SK-N-SH (cell line): ENCODE measurements around the gene BTBD9. TPM values are rescaled to one million over a fixed set of nuclear protein-coding genes. Genes with fewer than 3 reads are reported as not detected.

ENCODE experiments used
- CTCF ChIA-PET: fragments of 300-600, 350-600 bp; formaldehyde crosslinking; extraction: SDS; loops from one replicate; lab custom pipeline; 2021; lab: Yijun Ruan, JAX
- POLR2A ChIA-PET: fragments of 350-600 bp; sonication (Branson Sonifier 250); formaldehyde crosslinking; extraction: SDS; loops from one replicate; lab custom pipeline; 2020; ENCODE audit warnings: antibody characterized with exemption, inconsistent platforms; lab: Yijun Ruan, JAX
- DNase-seq: peaks from one replicate; pipeline ENCODE4 v3.0.0; 2012
- H2AFZ ChIP-seq: fragments of 200-600 bp; sonication (generic); 2 replicates; pipeline ENCODE4 v1.8.1; 2016; ENCODE audit warnings: antibody characterized with exemption, mild to moderate bottlenecking, low read depth
- H3F3A ChIP-seq: fragments of 200-600 bp; sonication (generic); replicated peaks from 2 replicates; pipeline ENCODE3; 2016; ENCODE audit warnings: antibody characterized with exemption, mild to moderate bottlenecking; ENCODE audit not compliant: insufficient read depth
- H3K27ac ChIP-seq, 2 experiments: fragments of 200-500 bp in 1 of 2; fragments of 200-600 bp in 1 of 2; sonication (Bioruptor generic) in 1 of 2; sonication (generic), shearing (Covaris generic) in 1 of 2; 2 replicates each; pipeline versions ENCODE4 v1.5.1 to v1.6.1; 2014 to 2016; ENCODE audit warnings: low read depth in 2 of 2, inconsistent platforms in 1 of 2, low read length in 1 of 2, mild to moderate bottlenecking in 1 of 2, mixed read lengths in 1 of 2
- H3K27me3 ChIP-seq: fragments of 200-600 bp; sonication (generic), shearing (Covaris generic); 2 replicates; pipeline ENCODE4 v1.6.1; 2016; ENCODE audit warnings: mixed run types; ENCODE audit not compliant: insufficient read depth
- H3K36me3 ChIP-seq, 2 experiments: fragments of 200-500 bp in 1 of 2; fragments of 200-600 bp in 1 of 2; sonication (Bioruptor generic) in 1 of 2; sonication (generic) in 1 of 2; replicated peaks in 1 of 2; 2 replicates each; pipeline versions ENCODE3 to v1.5.1; 2014 to 2016; ENCODE audit warnings: low read length in 1 of 2, mild to moderate bottlenecking in 1 of 2; ENCODE audit not compliant: insufficient read depth in 2 of 2, control insufficient read depth in 1 of 2
- H3K4me1 ChIP-seq, 2 experiments: fragments of 200-500 bp in 1 of 2; fragments of 200-600 bp in 1 of 2; sonication (Bioruptor generic) in 1 of 2; sonication (generic), shearing (Covaris generic) in 1 of 2; 2 replicates each; pipeline versions ENCODE4 v1.5.1 to v1.6.1; 2014 to 2016; ENCODE audit warnings: low read depth in 1 of 2, low read length in 1 of 2, mixed run types in 1 of 2; ENCODE audit not compliant: insufficient read depth in 2 of 2, control insufficient read depth in 1 of 2
- H3K4me2 ChIP-seq: fragments of 200-600 bp; sonication (generic), shearing (Covaris generic); 2 replicates; pipeline ENCODE4 v1.6.1; 2017; ENCODE audit warnings: mixed run types
- H3K4me3 ChIP-seq, 2 experiments: fragments of 200-500 bp in 1 of 2; fragments of 200-600 bp in 1 of 2; sonication (Bioruptor generic) in 1 of 2; sonication (generic), shearing (Covaris generic) in 1 of 2; 2 replicates each; pipeline versions ENCODE4 v1.5.1 to v1.8.1; 2014 to 2016; ENCODE audit warnings: low read depth in 2 of 2, inconsistent platforms in 1 of 2, low read length in 1 of 2, mild to moderate bottlenecking in 1 of 2, mixed read lengths in 1 of 2, moderate library complexity in 1 of 2
- H3K79me2 ChIP-seq: fragments of 200-600 bp; sonication (generic); 2 replicates; pipeline ENCODE4 v1.8.1; 2017; ENCODE audit warnings: mild to moderate bottlenecking; ENCODE audit not compliant: insufficient read depth
- H3K9ac ChIP-seq: fragments of 200-600 bp; sonication (generic); 2 replicates; pipeline ENCODE4 v1.6.1; 2017; ENCODE audit warnings: mixed run types
- H3K9me2 ChIP-seq: fragments of 200-600 bp; sonication (generic); 2 replicates; pipeline ENCODE4 v1.6.1; 2017; ENCODE audit warnings: mixed run types
- H3K9me3 ChIP-seq: fragments of 200-600 bp; sonication (generic); 2 replicates; pipeline ENCODE4 v1.6.1; 2017; ENCODE audit warnings: mixed run types, mild to moderate bottlenecking, moderate library complexity
- H4K20me1 ChIP-seq: fragments of 200-600 bp; sonication (generic); 2 replicates; pipeline ENCODE4 v1.6.1; 2017; ENCODE audit warnings: mild to moderate bottlenecking, mixed run types; ENCODE audit not compliant: insufficient read depth
- EP300 ChIP-seq, 2 experiments: IDR thresholded peaks; 2 replicates each; pipeline versions ENCODE4 v1.4.0 to v1.6.1; 2012; ENCODE audit warnings: borderline replicate concordance in 1 of 2, low read depth in 1 of 2, low read length in 1 of 2
- FOXJ3 ChIP-seq: sonication (generic); formaldehyde crosslinking; IDR thresholded peaks from 2 replicates; pipeline ENCODE4 v1.5.1; 2020; ENCODE audit warnings: mild to moderate bottlenecking, missing genetic modification reagents
- GATA2 ChIP-seq: sonication (generic); formaldehyde crosslinking; IDR thresholded peaks from 2 replicates; pipeline ENCODE4 v1.5.0; 2020; ENCODE audit warnings: mild to moderate bottlenecking, missing genetic modification reagents
- JUND ChIP-seq: IDR thresholded peaks from 2 replicates; pipeline ENCODE4 v1.4.0; 2012
- MXI1 ChIP-seq: IDR thresholded peaks from 2 replicates; pipeline ENCODE4 v1.6.1; 2012; ENCODE audit warnings: mild to moderate bottlenecking, low read depth, low read length, improper control_type of control experiment
- NFIC ChIP-seq: IDR thresholded peaks from 2 replicates; pipeline ENCODE4 v1.4.0; 2012; ENCODE audit warnings: borderline replicate concordance
- RCOR1 ChIP-seq: fragments of 150-350 bp; IDR thresholded peaks from 2 replicates; pipeline ENCODE4 v1.6.1; 2017; ENCODE audit warnings: antibody characterized with exemption, low read length
- RXRA ChIP-seq: IDR thresholded peaks from 2 replicates; pipeline ENCODE4 v1.4.0; 2012; ENCODE audit warnings: low read depth, mild to moderate bottlenecking, borderline replicate concordance
- SIN3A ChIP-seq: IDR thresholded peaks from 2 replicates; pipeline ENCODE4 v1.6.1; 2012; ENCODE audit warnings: low read depth, mild to moderate bottlenecking, low read length, moderate library complexity, borderline replicate concordance
- TAF1 ChIP-seq: IDR thresholded peaks from 2 replicates; pipeline ENCODE4 v1.6.1; 2012; ENCODE audit warnings: low read depth, mild to moderate bottlenecking, low read length, moderate library complexity, borderline replicate concordance
- TEAD4 ChIP-seq: IDR thresholded peaks from 2 replicates; pipeline ENCODE4 v1.4.0; 2012; ENCODE audit warnings: mild to moderate bottlenecking, borderline replicate concordance; ENCODE audit not compliant: insufficient read depth
- WGBS: methylation state at CpG from one replicate; pipeline ENCODE4 v1.1.6; 2017; ENCODE audit warnings: low lambda C conversion rate; 5-methylcytosine and 5-hydroxymethylcytosine counted together
- polyA plus RNA-seq, 3 experiments: library from polyadenylated mRNA; depleted of rRNA; stranded (reverse); fragments of >200 nt; gene quantifications; 2 replicates each; pipeline ENCODE4 v1.2.3, GENCODE V29; 2012
- TF ChIP-seq, protein P1 (sequence below): IDR thresholded peaks from 2 replicates; pipeline ENCODE4; 2012
- TF ChIP-seq, protein P2 (sequence below): fragments of 150-350 bp; IDR thresholded peaks from 2 replicates; pipeline ENCODE4 v1.6.1; 2016; ENCODE audit warnings: mild to moderate bottlenecking, low read depth, low read length
- TF ChIP-seq, protein P3 (sequence below): fragments of 150-350 bp; IDR thresholded peaks from 2 replicates; pipeline ENCODE4 v1.6.1; 2017; ENCODE audit warnings: antibody characterized with exemption, low read length, low read depth, borderline replicate concordance
- TF ChIP-seq, protein P4 (sequence below): IDR thresholded peaks from 2 replicates; pipeline ENCODE4 v1.6.1; 2012; ENCODE audit warnings: mild to moderate bottlenecking, low read depth, low read length, moderate library complexity

BTBD9 gene
- polyA plus RNA-seq, 1 of the 3 experiments (the other 2 are of a cell fraction) = 2.2 TPM

DNA sequence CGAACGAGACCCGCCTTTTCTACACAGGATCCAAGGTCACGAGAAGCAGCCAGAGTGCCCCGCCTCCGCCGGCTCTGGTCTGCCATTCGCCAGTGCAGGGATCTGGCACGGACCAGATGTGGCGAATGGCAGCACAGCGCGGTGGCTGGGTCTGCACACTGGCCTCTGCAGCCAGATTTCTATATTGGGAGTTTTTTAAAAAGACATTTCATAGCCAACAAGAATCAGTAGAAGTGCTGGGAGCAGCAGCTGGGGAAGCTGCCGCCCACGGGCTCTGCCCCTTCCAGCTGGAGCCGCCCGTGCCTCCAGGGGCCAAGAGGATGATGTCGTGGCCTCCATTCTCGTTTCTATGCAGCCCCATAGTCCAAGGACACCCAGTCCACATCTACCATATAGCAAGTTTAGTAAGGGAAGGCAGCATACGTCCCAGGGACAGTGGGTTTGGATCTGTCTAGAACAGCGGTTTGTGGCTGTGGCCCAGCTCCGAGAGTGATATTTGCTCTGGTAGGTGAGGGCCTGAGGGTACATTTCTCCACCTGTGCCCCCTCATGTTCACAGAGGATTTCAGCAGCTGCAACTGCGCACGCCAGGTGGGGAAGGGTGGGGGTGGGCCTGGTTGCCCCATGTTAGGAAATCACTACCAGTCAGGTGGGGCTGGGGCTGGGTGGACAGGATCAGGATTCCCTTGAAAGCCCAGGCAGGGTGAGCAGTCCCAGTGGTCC lies 486.5 kb downstream of the BTBD9 start:
- H2AFZ ChIP-seq = no peak overlapping the region
- H3K9me3 ChIP-seq = no peaks in the 10 kb centered on the region
- H3K9me2 ChIP-seq = no peaks in the 10 kb centered on the region
- peaks cover 6 to 20% of the 10 kb centered on the region in 2 experiments for H3K36me3 ChIP-seq
- H3K4me3 ChIP-seq = no peak overlapping the region
- H3K27me3 ChIP-seq = no peaks in the 10 kb centered on the region
- no peak overlapping the region; a peak in 1 of 4 replicates for H3K27ac ChIP-seq
- WGBS = 92% methylated on average over 18 of the region's 23 CpGs
- TF ChIP-seq TEAD4 = no peak
- TF ChIP-seq, protein P1, sequence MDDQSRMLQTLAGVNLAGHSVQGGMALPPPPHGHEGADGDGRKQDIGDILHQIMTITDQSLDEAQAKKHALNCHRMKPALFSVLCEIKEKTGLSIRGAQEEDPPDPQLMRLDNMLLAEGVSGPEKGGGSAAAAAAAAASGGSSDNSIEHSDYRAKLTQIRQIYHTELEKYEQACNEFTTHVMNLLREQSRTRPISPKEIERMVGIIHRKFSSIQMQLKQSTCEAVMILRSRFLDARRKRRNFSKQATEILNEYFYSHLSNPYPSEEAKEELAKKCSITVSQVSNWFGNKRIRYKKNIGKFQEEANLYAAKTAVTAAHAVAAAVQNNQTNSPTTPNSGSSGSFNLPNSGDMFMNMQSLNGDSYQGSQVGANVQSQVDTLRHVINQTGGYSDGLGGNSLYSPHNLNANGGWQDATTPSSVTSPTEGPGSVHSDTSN = no peak
- TF ChIP-seq, protein P2, sequence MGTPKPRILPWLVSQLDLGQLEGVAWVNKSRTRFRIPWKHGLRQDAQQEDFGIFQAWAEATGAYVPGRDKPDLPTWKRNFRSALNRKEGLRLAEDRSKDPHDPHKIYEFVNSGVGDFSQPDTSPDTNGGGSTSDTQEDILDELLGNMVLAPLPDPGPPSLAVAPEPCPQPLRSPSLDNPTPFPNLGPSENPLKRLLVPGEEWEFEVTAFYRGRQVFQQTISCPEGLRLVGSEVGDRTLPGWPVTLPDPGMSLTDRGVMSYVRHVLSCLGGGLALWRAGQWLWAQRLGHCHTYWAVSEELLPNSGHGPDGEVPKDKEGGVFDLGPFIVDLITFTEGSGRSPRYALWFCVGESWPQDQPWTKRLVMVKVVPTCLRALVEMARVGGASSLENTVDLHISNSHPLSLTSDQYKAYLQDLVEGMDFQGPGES = no peak
- TF ChIP-seq GATA2 (CRISPR knock-in tag) = no peak
- TF ChIP-seq SIN3A = no peak
- TF ChIP-seq FOXJ3 (CRISPR knock-in tag) = no peak
- TF ChIP-seq TAF1 = no peak
- TF ChIP-seq NFIC = no peak
- TF ChIP-seq EP300 (IDR thresholded peaks at IDR 0.05; ENCODE audit: borderline replicate concordance in 1 of 2, low read depth in 1 of 2, low read length in 1 of 2) = no peak
- TF ChIP-seq, protein P3, sequence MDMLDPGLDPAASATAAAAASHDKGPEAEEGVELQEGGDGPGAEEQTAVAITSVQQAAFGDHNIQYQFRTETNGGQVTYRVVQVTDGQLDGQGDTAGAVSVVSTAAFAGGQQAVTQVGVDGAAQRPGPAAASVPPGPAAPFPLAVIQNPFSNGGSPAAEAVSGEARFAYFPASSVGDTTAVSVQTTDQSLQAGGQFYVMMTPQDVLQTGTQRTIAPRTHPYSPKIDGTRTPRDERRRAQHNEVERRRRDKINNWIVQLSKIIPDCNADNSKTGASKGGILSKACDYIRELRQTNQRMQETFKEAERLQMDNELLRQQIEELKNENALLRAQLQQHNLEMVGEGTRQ = no peak
- no peak for TF ChIP-seq RCOR1
- no peak for TF ChIP-seq RXRA
- TF ChIP-seq MXI1 = no peak
- TF ChIP-seq JUND = no peak
- TF ChIP-seq, protein P4, sequence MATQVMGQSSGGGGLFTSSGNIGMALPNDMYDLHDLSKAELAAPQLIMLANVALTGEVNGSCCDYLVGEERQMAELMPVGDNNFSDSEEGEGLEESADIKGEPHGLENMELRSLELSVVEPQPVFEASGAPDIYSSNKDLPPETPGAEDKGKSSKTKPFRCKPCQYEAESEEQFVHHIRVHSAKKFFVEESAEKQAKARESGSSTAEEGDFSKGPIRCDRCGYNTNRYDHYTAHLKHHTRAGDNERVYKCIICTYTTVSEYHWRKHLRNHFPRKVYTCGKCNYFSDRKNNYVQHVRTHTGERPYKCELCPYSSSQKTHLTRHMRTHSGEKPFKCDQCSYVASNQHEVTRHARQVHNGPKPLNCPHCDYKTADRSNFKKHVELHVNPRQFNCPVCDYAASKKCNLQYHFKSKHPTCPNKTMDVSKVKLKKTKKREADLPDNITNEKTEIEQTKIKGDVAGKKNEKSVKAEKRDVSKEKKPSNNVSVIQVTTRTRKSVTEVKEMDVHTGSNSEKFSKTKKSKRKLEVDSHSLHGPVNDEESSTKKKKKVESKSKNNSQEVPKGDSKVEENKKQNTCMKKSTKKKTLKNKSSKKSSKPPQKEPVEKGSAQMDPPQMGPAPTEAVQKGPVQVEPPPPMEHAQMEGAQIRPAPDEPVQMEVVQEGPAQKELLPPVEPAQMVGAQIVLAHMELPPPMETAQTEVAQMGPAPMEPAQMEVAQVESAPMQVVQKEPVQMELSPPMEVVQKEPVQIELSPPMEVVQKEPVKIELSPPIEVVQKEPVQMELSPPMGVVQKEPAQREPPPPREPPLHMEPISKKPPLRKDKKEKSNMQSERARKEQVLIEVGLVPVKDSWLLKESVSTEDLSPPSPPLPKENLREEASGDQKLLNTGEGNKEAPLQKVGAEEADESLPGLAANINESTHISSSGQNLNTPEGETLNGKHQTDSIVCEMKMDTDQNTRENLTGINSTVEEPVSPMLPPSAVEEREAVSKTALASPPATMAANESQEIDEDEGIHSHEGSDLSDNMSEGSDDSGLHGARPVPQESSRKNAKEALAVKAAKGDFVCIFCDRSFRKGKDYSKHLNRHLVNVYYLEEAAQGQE = no peak
- POLR2A ChIA-PET = interaction anchor here (0.6 kb wide), 1 partner anchor 333 kb away, joined by 3 read pairs; no protein-coding TSS in a partner anchor
- no peaks in the 10 kb centered on the region; the same call in 1 of the 2 replicates for H3K79me2 ChIP-seq
- CTCF ChIA-PET = interaction anchor here (1.0 to 1.1 kb wide), 3 partner anchors 42 to 417 kb away, joined by 3 to 4 read pairs (median 3); no protein-coding TSS in a partner anchor
- peaks cover 16% of the 10 kb centered on the region for H4K20me1 ChIP-seq
- no peak overlapping the region for H3K9ac ChIP-seq
- H3K4me2 ChIP-seq = no peak overlapping the region
- H3F3A ChIP-seq = no peaks in the 10 kb centered on the region
- DNase-seq = no peak
- peaks cover 8 to 17% of the 10 kb centered on the region in 2 experiments; a peak in 2 of 4 replicates for H3K4me1 ChIP-seq
